ENCODE results near the gene ARL6IP1.

- no peak for TF ChIP-seq POLR2A (IDR thresholded peaks at IDR 0.05)
- TF ChIP-seq, protein P1, sequence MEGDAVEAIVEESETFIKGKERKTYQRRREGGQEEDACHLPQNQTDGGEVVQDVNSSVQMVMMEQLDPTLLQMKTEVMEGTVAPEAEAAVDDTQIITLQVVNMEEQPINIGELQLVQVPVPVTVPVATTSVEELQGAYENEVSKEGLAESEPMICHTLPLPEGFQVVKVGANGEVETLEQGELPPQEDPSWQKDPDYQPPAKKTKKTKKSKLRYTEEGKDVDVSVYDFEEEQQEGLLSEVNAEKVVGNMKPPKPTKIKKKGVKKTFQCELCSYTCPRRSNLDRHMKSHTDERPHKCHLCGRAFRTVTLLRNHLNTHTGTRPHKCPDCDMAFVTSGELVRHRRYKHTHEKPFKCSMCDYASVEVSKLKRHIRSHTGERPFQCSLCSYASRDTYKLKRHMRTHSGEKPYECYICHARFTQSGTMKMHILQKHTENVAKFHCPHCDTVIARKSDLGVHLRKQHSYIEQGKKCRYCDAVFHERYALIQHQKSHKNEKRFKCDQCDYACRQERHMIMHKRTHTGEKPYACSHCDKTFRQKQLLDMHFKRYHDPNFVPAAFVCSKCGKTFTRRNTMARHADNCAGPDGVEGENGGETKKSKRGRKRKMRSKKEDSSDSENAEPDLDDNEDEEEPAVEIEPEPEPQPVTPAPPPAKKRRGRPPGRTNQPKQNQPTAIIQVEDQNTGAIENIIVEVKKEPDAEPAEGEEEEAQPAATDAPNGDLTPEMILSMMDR (IDR thresholded peaks at IDR 0.05), result no peak
These were observed 41.2 kb upstream of the ARL6IP1 start for GRCh38 chr16:18842565-18842964.
